Neutrophil (primary cell): ENCODE results near the gene FAM184A.

Experiments used
- H3K27ac ChIP-seq: fragments of 200-600 bp; sonication (generic); 2 replicates; pipeline ENCODE4 v1.5.1; 2016; ENCODE audit warnings: mild to moderate bottlenecking, moderate library complexity
- H3K27me3 ChIP-seq: fragments of 200-600 bp; sonication (generic); 2 replicates; pipeline ENCODE4 v1.6.0; 2016; ENCODE audit warnings: mild to moderate bottlenecking
- H3K36me3 ChIP-seq: fragments of 200-600 bp; sonication (generic); 2 replicates; pipeline ENCODE4 v1.5.1; 2017
- H3K4me1 ChIP-seq, 2 experiments: fragments of 200-600 bp in 1 of 2; sonication (generic) in 1 of 2; 1 replicate in 1 of 2; 2 replicates in 1 of 2; pipeline versions ENCODE4 v1.5.1 to v1.6.1; 2013 to 2016; ENCODE audit warnings: low read depth in 1 of 2, low read length in 1 of 2, mild to moderate bottlenecking in 1 of 2, moderate library complexity in 1 of 2; ENCODE audit not compliant: control insufficient read depth in 1 of 2, insufficient read depth in 1 of 2
- H3K4me3 ChIP-seq, 2 experiments: fragments of 200-600 bp in 1 of 2; sonication (generic) in 1 of 2; 1 replicate in 1 of 2; 2 replicates in 1 of 2; pipeline ENCODE4 v1.5.1; 2013 to 2016; ENCODE audit warnings: low read depth in 1 of 2, low read length in 1 of 2, mild to moderate bottlenecking in 1 of 2, moderate library complexity in 1 of 2
- H3K9me3 ChIP-seq: fragments of 200-600 bp; sonication (generic); 2 replicates; pipeline ENCODE4 v1.5.1; 2016
- CTCF ChIP-seq: fragments of 200-600 bp; sonication (generic); IDR thresholded peaks from 2 replicates; pipeline ENCODE4 v1.5.1; 2016; ENCODE audit warnings: antibody characterized with exemption

Gene FAM184A

GRCh38 chr6:118935331-118935668 lies 143.2 kb downstream of the FAM184A start:
- H3K27ac ChIP-seq: peak overlapping the region; percentile 88
- peak overlapping the region; percentile 99 for H3K4me3 ChIP-seq
- H3K27me3 ChIP-seq: no peaks in the 10 kb centered on the region
- H3K36me3 ChIP-seq: peaks cover 20% of the 10 kb centered on the region
- peaks cover 11 to 14% of the 10 kb centered on the region in 2 experiments for H3K4me1 ChIP-seq
- H3K9me3 ChIP-seq: no peaks in the 10 kb centered on the region
- no peak for TF ChIP-seq CTCF

- Histone ChIP-seq H3K9me3 (no peaks in the 10 kb centered on the region), H3K4me1 (peaks cover 11 to 14% of the 10 kb centered on the region in 2 experiments), H3K27ac (peak within 1 kb of the TSS; percentile 88), H3K27me3 (no peaks in the 10 kb centered on the region), H3K4me3 (peak within 1 kb of the TSS; percentile 99), H3K36me3 (peaks cover 22% of the 10 kb centered on the region)
- no peak for TF ChIP-seq CTCF
Measured at GRCh38 chr6:118934461-118935330, 143.8 kb downstream of the FAM184A start, which contains the start of gene MCM9. Gene MCM9, minus strand, starts transcription at chr6:118935159. Its CDS starts 3,436 bp downstream, at chr6:118931723.

GRCh38 chr6:118933855-118934460 lies 144.5 kb downstream of the FAM184A start:
- no peaks in the 10 kb centered on the region for H3K27me3 ChIP-seq
- peak overlapping the region; percentile 99 for H3K4me3 ChIP-seq
- peaks cover 25% of the 10 kb centered on the region for H3K36me3 ChIP-seq
- no peak for TF ChIP-seq CTCF
- no peaks in the 10 kb centered on the region for H3K9me3 ChIP-seq
- peaks cover 11 to 14% of the 10 kb centered on the region in 2 experiments for H3K4me1 ChIP-seq
- H3K27ac ChIP-seq: peak overlapping the region; percentile 88

GRCh38 chr6:118932421-118932820 lies 146.0 kb downstream of the FAM184A start:
- Histone ChIP-seq H3K27ac (no peak overlapping the region), H3K4me1 (peaks cover 11 to 14% of the 10 kb centered on the region in 2 experiments), H3K9me3 (no peaks in the 10 kb centered on the region), H3K4me3 (no peak overlapping the region), H3K27me3 (no peaks in the 10 kb centered on the region), H3K36me3 (peaks cover 40% of the 10 kb centered on the region)
- no peak for TF ChIP-seq CTCF

GRCh38 chr6:118931436-118931835 lies 147.0 kb downstream of the FAM184A start:
- H3K36me3 ChIP-seq: peaks cover 47% of the 10 kb centered on the region
- no peaks in the 10 kb centered on the region for H3K9me3 ChIP-seq
- no peaks in the 10 kb centered on the region for H3K27me3 ChIP-seq
- H3K4me3 ChIP-seq: no peak overlapping the region
- H3K27ac ChIP-seq: no peak overlapping the region
- peaks cover 11 to 14% of the 10 kb centered on the region in 2 experiments for H3K4me1 ChIP-seq
- no peak for TF ChIP-seq CTCF
